Breast epithelium (tissue), 4 donors: ENCODE measurements around the gene ZMAT5. TPM values are rescaled to one million over a fixed set of nuclear protein-coding genes. Genes with fewer than 3 reads are reported as not detected.

ENCODE experiments used
- DNase-seq, 2 donors: peaks; one replicate each; pipeline ENCODE4 v3.0.0-alpha.2; 2019; ENCODE audit warnings: low spot score in 2 of 2
- H3K27ac ChIP-seq, 2 donors: fragments of 200-600 bp; sonication (generic) in 1 of 2; one replicate each; pipeline ENCODE4 v1.5.1; 2016 to 2019; ENCODE audit warnings: mild to moderate bottlenecking in 1 of 2
- H3K27me3 ChIP-seq, 2 donors: fragments of 200-600 bp; sonication (generic) in 1 of 2; one replicate each; pipeline versions ENCODE4 v1.5.1 to v1.6.0; 2017 to 2019; ENCODE audit warnings: control low read depth in 1 of 2, mild to moderate bottlenecking in 1 of 2
- H3K36me3 ChIP-seq: fragments of 200-600 bp; one replicate; pipeline ENCODE4 v1.5.1; 2019
- H3K4me1 ChIP-seq, 2 donors: fragments of 200-600 bp; sonication (generic); one replicate each; pipeline ENCODE4 v1.5.1; 2016 to 2019; ENCODE audit warnings: control low read depth in 1 of 2
- H3K4me3 ChIP-seq, 3 donors: fragments of 200-600 bp; sonication (generic); 1 replicate in 2 of 3; 2 replicates in 1 of 3; pipeline ENCODE4 v1.5.1; 2016 to 2019; ENCODE audit warnings: mild to moderate bottlenecking in 3 of 3, moderate library complexity in 2 of 3
- H3K9me3 ChIP-seq, 2 donors: fragments of 200-600 bp; sonication (generic) in 1 of 2; one replicate each; pipeline ENCODE4 v1.5.1; 2016 to 2019; ENCODE audit warnings: control low read depth in 1 of 2
- POLR2A ChIP-seq: fragments of 450-650 bp; IDR thresholded peaks from one replicate; pipeline ENCODE4 v1.6.1; 2016; ENCODE audit warnings: antibody characterized with exemption, mild to moderate bottlenecking, moderate library complexity
- POLR2AphosphoS5 ChIP-seq, 3 donors: sonication (generic); formaldehyde crosslinking; IDR thresholded peaks; one replicate each; pipeline ENCODE4 v1.6.1; 2017; ENCODE audit warnings: antibody characterized with exemption in 3 of 3
- intact Hi-C: fragments of 100-400 bp; cut with DNase I; formaldehyde crosslinking; loops from one replicate; pipeline ENCODE4 v1.15.1; 2023; ENCODE audit warnings: low total_unique reads
- total RNA-seq, 3 donors: library from RNA; depleted of rRNA; stranded (reverse); fragments of >200 nt; gene quantifications; one replicate each; pipeline ENCODE4 v1.1.0, GENCODE V29; 2016
- TF ChIP-seq, protein P1 (sequence below), 3 donors: fragments of 450-650 bp; IDR thresholded peaks; one replicate each; pipeline ENCODE4 v1.5.1; 2016 to 2017; ENCODE audit warnings: antibody characterized with exemption in 3 of 3, mild to moderate bottlenecking in 3 of 3, moderate library complexity in 3 of 3

Gene ZMAT5
- total RNA-seq, 3 donors from 2014 or later = 22.5 to 26.2 (median 23.0) TPM

GRCh38 chr22:29737251-29738117, 29.3 kb downstream of the ZMAT5 start:
- Histone ChIP-seq H3K36me3 (no peaks in the 10 kb centered on the region), H3K27me3 (no peaks in the 10 kb centered on the region), H3K9me3 (no peaks in the 10 kb centered on the region), H3K4me3 (no peak overlapping the region), H3K4me1 (no peaks in the 10 kb centered on the region), H3K27ac (no peak overlapping the region)
- DNase-seq = no peak
- TF ChIP-seq POLR2AphosphoS5 (IDR thresholded peaks at IDR 0.05) (no peak), POLR2A (no peak)
- TF ChIP-seq, protein P1, sequence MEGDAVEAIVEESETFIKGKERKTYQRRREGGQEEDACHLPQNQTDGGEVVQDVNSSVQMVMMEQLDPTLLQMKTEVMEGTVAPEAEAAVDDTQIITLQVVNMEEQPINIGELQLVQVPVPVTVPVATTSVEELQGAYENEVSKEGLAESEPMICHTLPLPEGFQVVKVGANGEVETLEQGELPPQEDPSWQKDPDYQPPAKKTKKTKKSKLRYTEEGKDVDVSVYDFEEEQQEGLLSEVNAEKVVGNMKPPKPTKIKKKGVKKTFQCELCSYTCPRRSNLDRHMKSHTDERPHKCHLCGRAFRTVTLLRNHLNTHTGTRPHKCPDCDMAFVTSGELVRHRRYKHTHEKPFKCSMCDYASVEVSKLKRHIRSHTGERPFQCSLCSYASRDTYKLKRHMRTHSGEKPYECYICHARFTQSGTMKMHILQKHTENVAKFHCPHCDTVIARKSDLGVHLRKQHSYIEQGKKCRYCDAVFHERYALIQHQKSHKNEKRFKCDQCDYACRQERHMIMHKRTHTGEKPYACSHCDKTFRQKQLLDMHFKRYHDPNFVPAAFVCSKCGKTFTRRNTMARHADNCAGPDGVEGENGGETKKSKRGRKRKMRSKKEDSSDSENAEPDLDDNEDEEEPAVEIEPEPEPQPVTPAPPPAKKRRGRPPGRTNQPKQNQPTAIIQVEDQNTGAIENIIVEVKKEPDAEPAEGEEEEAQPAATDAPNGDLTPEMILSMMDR (IDR thresholded peaks at IDR 0.05) = no peak
- intact Hi-C loops = loop anchor here (10.0 kb wide), 1 partner anchor 1317 kb away; no protein-coding TSS in a partner anchor

DNA sequence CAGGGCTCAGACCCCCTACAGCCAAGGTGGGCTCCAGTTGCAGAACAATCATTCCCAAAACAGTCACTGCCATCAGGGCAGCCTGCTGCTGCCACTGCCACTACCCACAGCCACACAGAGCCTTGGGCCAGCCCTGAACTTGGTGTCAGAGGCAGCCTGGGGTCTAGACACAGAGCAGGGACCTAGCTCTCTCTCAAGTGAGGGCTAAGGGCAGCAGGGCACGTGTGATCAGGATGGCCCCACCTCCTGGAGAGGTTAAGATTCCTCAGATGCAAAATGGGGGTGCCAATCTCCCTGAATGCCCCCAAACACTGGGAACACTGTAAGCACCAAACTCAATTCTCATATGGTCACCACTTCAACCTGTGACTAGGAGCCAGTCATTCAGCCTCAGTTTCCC, 31.4 kb downstream of the ZMAT5 start:
- Histone ChIP-seq H3K4me1 (no peaks in the 10 kb centered on the region), H3K9me3 (no peaks in the 10 kb centered on the region), H3K27ac (no peak overlapping the region), H3K27me3 (no peaks in the 10 kb centered on the region), H3K36me3 (no peaks in the 10 kb centered on the region), H3K4me3 (no peak overlapping the region)
- TF ChIP-seq POLR2A (no peak), POLR2AphosphoS5 (IDR thresholded peaks at IDR 0.05) (no peak)
- TF ChIP-seq, protein P1 (IDR thresholded peaks at IDR 0.05) = no peak
- intact Hi-C loops = loop anchor here (10.0 kb wide), 1 partner anchor 1319 kb away; no protein-coding TSS in a partner anchor
- no peak for DNase-seq

DNA sequence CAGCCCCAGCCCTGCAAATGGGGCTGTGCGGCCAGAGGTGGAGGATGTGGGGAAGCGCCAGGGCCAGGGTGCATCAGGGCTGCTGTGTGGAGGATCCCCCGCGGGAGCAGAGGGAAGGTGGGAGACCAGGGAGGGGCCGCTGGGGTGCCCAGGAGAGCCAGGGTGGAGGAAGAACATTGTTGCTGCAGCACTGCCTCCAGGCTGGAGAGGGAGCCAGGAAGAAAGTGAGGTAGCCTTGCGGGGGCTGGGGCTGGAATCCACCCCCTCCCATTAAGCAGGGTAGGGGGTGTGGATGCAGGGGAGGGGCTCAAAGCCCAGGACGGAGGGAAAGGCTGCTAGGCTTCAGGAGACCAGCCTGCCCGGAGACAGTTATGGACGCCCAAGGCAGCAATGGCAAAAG, 32.0 kb downstream of the ZMAT5 start:
- TF ChIP-seq POLR2AphosphoS5 (IDR thresholded peaks at IDR 0.05) (no peak), POLR2A (no peak)
- TF ChIP-seq, protein P1 (IDR thresholded peaks at IDR 0.05) = no peak
- Histone ChIP-seq H3K4me3 (no peak overlapping the region), H3K36me3 (no peaks in the 10 kb centered on the region), H3K9me3 (no peaks in the 10 kb centered on the region), H3K27ac (no peak overlapping the region), H3K27me3 (no peaks in the 10 kb centered on the region), H3K4me1 (no peaks in the 10 kb centered on the region)
- no peak for DNase-seq
- intact Hi-C loops = loop anchor here (10.0 kb wide), 1 partner anchor 1320 kb away; no protein-coding TSS in a partner anchor

GRCh38 chr22:29734406-29734805, 32.4 kb downstream of the ZMAT5 start:
- Histone ChIP-seq H3K27me3 (no peaks in the 10 kb centered on the region), H3K27ac (no peak overlapping the region), H3K4me1 (no peaks in the 10 kb centered on the region), H3K9me3 (no peaks in the 10 kb centered on the region), H3K36me3 (no peaks in the 10 kb centered on the region), H3K4me3 (no peak overlapping the region)
- intact Hi-C loops = loop anchor here (10.0 kb wide), 1 partner anchor 1320 kb away; no protein-coding TSS in a partner anchor
- no peak for DNase-seq
- TF ChIP-seq, protein P1 (IDR thresholded peaks at IDR 0.05) = no peak
- TF ChIP-seq POLR2AphosphoS5 (IDR thresholded peaks at IDR 0.05) = no peak
- TF ChIP-seq POLR2A = no peak
